Activated T-helper 9 cell treated with anti-CD3 and anti-CD28 coated beads, Interleukin-2, amount 50 U/mL, for 16 hours (primary cell): ENCODE results near the gene MROH2A.

Source experiments
- DNase-seq: peaks from one replicate; pipeline ENCODE4 v3.0.0-alpha.2; 2020; ENCODE audit warnings: low read depth

The MROH2A gene

GRCh38 chr2:233818639-233819621 lies 40.8 kb downstream of the MROH2A start:
- DNase-seq: no peak

- no peak for DNase-seq
Observed at GRCh38 chr2:233819884-233820773, 42.0 kb downstream of the MROH2A start.

GRCh38 chr2:233820774-233821105 lies 42.6 kb downstream of the MROH2A start:
- DNase-seq: no peak

- DNase-seq: no peak
Observed at GRCh38 chr2:233821196-233821595, 43.1 kb downstream of the MROH2A start.

- no peak for DNase-seq
Observed at GRCh38 chr2:233821709-233822100, 43.6 kb downstream of the MROH2A start.

- DNase-seq: no peak
Observed at GRCh38 chr2:233822101-233822771, 44.1 kb downstream of the MROH2A start.

- no peak for DNase-seq
Observed at GRCh38 chr2:233822781-233823730, 44.9 kb downstream of the MROH2A start.

- DNase-seq: no peak
Observed at GRCh38 chr2:233823731-233824121, 45.6 kb downstream of the MROH2A start.

GRCh38 chr2:233824373-233824772 lies 46.2 kb downstream of the MROH2A start:
- no peak for DNase-seq

- DNase-seq: no peak
Observed at GRCh38 chr2:233828546-233829192, 50.5 kb downstream of the MROH2A start.

- no peak for DNase-seq
Observed at GRCh38 chr2:233829193-233830110, 51.3 kb downstream of the MROH2A start.

GRCh38 chr2:233830111-233830802 lies 52.1 kb downstream of the MROH2A start:
- DNase-seq: no peak

- DNase-seq: no peak
Observed at GRCh38 chr2:233831011-233831721, 53.0 kb downstream of the MROH2A start.

- DNase-seq: no peak
Observed at GRCh38 chr2:233831861-233832260, 53.7 kb downstream of the MROH2A start.

GRCh38 chr2:233832414-233832813 lies 54.3 kb downstream of the MROH2A start:
- no peak for DNase-seq

GRCh38 chr2:233832869-233833311 lies 54.8 kb downstream of the MROH2A start:
- no peak for DNase-seq

GRCh38 chr2:233833345-233833744 lies 55.2 kb downstream of the MROH2A start:
- DNase-seq: no peak
